ENCODE measurements around the gene RD3L. TPM values are rescaled to one million over a fixed set of nuclear protein-coding genes. Genes with fewer than 3 reads are reported as not detected.

RD3L gene
- total RNA-seq (2014; rRNA removed) (not detected in 2 replicates), Bru-seq, nascent RNA (not detected), BruChase-seq, experiment 1, labeled RNA remaining after a 6-hour chase (not detected), BruChase-seq, experiment 2, labeled RNA remaining after a 2-hour chase (not detected)
- long read RNA-seq = 0 reads

DNA sequence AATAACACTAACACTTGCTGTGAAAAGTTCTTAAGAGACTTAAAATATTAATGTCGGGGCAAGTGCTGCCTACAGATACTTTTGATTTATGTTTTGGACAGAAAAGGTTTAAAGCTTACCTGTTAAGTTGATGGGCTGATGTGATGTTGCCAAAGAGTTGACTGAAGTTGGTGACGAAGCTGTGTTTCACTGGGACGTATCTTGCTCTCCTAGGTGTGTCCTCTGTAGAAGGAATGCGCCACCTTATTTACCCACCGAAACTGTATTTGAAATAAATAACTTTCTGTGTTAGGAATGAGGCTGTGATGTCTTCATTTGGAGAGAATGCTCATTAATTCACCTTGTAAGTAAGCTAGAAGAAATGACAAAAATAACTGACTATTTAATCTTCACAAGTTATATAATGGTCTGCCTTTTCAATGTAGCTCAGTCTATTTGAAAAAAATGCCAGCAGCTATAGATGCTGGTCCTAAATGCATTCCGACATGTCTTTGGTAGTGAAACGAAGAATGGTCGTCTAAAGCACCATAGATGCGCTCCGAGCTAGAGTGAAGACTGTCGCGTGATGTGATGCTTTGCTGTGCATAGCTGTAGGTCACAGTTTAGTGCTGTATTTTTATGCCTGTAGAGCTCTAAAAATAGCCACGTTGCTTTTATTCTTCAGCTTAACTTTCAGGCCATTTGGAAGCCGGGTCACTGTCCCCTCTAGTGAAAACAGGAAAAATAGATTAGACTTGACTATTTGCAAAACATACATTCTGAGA, at the start of gene RD3L:
Gene RD3L, minus strand, starts transcription at position 557 of the 764 bp plus-strand sequence. CDS start 834 bp downstream, outside the sequence.
- CTCF ChIA-PET = no interaction called here
- DNase-seq = no peak
- H3K9me2 ChIP-seq (replicated peaks; ENCODE audit: low read length) = no peaks in the 10 kb centered on the region

DNA sequence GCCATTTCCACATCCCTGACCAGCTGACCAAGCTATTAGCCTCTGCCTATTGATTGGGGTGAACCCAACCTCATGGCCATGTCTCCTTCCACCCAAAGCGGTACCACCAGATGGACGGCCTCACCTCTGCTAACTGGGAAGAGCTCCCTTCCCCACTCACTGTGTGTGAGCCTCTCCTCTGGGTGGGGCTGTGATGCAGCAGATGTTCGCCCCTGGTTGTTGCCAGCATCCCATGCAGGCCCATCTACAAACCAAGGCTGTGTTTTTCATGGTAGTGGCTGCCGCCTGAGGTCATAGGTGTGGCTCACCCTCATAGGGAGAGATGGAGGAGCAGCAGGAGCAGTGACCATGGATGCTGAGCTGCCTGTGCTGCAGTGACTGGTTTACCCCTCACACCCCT, 47.6 kb upstream of the RD3L start:
- H3K27ac ChIP-seq (ENCODE audit: low read length) = no peak overlapping the region
- TF ChIP-seq EZH2phosphoT487 (IDR thresholded peaks at IDR 0.05; ENCODE audit: borderline replicate concordance, low read length) (no peak), EZH2 (IDR thresholded peaks at IDR 0.05; ENCODE audit: low read length, unreplicated experiment) (no peak)
- TF ChIP-seq, protein P1, sequence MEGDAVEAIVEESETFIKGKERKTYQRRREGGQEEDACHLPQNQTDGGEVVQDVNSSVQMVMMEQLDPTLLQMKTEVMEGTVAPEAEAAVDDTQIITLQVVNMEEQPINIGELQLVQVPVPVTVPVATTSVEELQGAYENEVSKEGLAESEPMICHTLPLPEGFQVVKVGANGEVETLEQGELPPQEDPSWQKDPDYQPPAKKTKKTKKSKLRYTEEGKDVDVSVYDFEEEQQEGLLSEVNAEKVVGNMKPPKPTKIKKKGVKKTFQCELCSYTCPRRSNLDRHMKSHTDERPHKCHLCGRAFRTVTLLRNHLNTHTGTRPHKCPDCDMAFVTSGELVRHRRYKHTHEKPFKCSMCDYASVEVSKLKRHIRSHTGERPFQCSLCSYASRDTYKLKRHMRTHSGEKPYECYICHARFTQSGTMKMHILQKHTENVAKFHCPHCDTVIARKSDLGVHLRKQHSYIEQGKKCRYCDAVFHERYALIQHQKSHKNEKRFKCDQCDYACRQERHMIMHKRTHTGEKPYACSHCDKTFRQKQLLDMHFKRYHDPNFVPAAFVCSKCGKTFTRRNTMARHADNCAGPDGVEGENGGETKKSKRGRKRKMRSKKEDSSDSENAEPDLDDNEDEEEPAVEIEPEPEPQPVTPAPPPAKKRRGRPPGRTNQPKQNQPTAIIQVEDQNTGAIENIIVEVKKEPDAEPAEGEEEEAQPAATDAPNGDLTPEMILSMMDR (conservative IDR thresholded peaks at IDR 0.05; ENCODE audit: low read depth, low read length) = no peak
- no peak overlapping the region for H3K4me3 ChIP-seq (ENCODE audit: low read length)
- ATAC-seq (no peak), DNase-seq (no peak)
- H3K9me3 ChIP-seq (ENCODE audit: low read length) = no peaks in the 10 kb centered on the region; the same call in 1 of the 2 replicates
- no TSS peak for BruUV-seq (replicated peaks)
- ChIA-PET POLR2A (ENCODE audit: unreplicated experiment) (no interaction called here), CTCF (no interaction called here)
- no peaks in the 10 kb centered on the region for H3K27me3 ChIP-seq (ENCODE audit: low read length)
- no peaks in the 10 kb centered on the region for H3K36me3 ChIP-seq (ENCODE audit: low read depth, low read length)
- H2AFZ ChIP-seq (ENCODE audit: low read length) = no peak overlapping the region
- peaks cover 18% of the 10 kb centered on the region for H3K4me1 ChIP-seq (ENCODE audit: insufficient read depth, low read length)
- no peaks in the 10 kb centered on the region for H3F3A ChIP-seq (ENCODE audit: low read length, unreplicated experiment)
- no peak overlapping the region for H3K9ac ChIP-seq (ENCODE audit: low read length)
- intact Hi-C loops (cut with micrococcal nuclease) = no loop called here
- no peak overlapping the region for H3K4me2 ChIP-seq (ENCODE audit: low read length)
- no peaks in the 10 kb centered on the region for H4K20me1 ChIP-seq (ENCODE audit: low read length)
- H3K79me2 ChIP-seq (ENCODE audit: low read length) = no peaks in the 10 kb centered on the region
- no peaks in the 10 kb centered on the region for H3K9me2 ChIP-seq (replicated peaks; ENCODE audit: low read length)

More for the DNA sequence above, at the start of gene RD3L:
- H3K9ac ChIP-seq (ENCODE audit: low read length) = no peak within 1 kb of the TSS
- no peak within 1 kb of the TSS for H3K4me2 ChIP-seq (ENCODE audit: low read length)
- H3K27ac ChIP-seq (ENCODE audit: low read length) = no peak within 1 kb of the TSS
- H3K4me1 ChIP-seq (ENCODE audit: insufficient read depth, low read length) = no peaks in the 10 kb centered on the region
- intact Hi-C loops (cut with micrococcal nuclease) = no loop called here
- BruUV-seq (replicated peaks) = no TSS peak
- H2AFZ ChIP-seq (ENCODE audit: low read length) = no peak within 1 kb of the TSS
- H3F3A ChIP-seq (ENCODE audit: low read length, unreplicated experiment) = no peaks in the 10 kb centered on the region
- POLR2A ChIA-PET (ENCODE audit: unreplicated experiment) = no interaction called here
- H3K36me3 ChIP-seq (ENCODE audit: low read depth, low read length) = no peaks in the 10 kb centered on the region
- peaks cover 73% of the 10 kb centered on the region for H3K27me3 ChIP-seq (ENCODE audit: low read length)
- no peaks in the 10 kb centered on the region for H3K79me2 ChIP-seq (ENCODE audit: low read length)
- no peaks in the 10 kb centered on the region for H4K20me1 ChIP-seq (ENCODE audit: low read length)
- no peak within 1 kb of the TSS for H3K4me3 ChIP-seq (ENCODE audit: low read length)
- TF ChIP-seq, protein P1 (conservative IDR thresholded peaks at IDR 0.05; ENCODE audit: low read depth, low read length) = no peak
- no peak for TF ChIP-seq EZH2phosphoT487 (IDR thresholded peaks at IDR 0.05; ENCODE audit: borderline replicate concordance, low read length)
- ATAC-seq = no peak
- H3K9me3 ChIP-seq (ENCODE audit: low read length) = 0 out of 2 replicates have a peak, but pooled peaks cover 4% of the 10 kb centered on the region

DNA sequence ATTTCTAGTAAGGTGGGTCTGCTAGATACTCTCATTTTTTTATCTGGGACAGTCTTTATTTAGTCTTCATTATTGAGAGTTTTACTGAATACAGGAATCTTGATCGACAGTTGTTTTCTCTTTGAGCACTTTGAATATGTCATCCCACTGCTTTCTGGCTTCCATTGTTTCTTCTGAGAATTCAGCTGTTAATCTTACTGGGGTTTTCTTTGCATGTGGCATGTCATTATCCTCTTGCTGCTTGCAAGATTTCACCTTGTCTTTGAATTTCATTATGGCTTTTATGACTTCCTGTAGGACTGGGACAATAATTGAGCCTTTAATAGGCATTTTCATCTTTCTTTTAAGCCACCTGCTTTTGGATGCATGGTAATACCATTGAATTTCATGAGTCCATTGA, 46.7 kb upstream of the RD3L start:
- H3K9ac ChIP-seq (ENCODE audit: low read length) = no peak overlapping the region
- DNase-seq = no peak
- ATAC-seq = no peak
- ChIA-PET CTCF (no interaction called here), POLR2A (ENCODE audit: unreplicated experiment) (no interaction called here)
- H3K9me2 ChIP-seq (replicated peaks; ENCODE audit: low read length) = no peaks in the 10 kb centered on the region
- TF ChIP-seq EZH2 (IDR thresholded peaks at IDR 0.05; ENCODE audit: low read length, unreplicated experiment) (no peak), EZH2phosphoT487 (IDR thresholded peaks at IDR 0.05; ENCODE audit: borderline replicate concordance, low read length) (no peak)
- TF ChIP-seq, protein P1 (conservative IDR thresholded peaks at IDR 0.05; ENCODE audit: low read depth, low read length) = no peak
- no peak overlapping the region for H3K4me2 ChIP-seq (ENCODE audit: low read length)
- H4K20me1 ChIP-seq (ENCODE audit: low read length) = no peaks in the 10 kb centered on the region
- intact Hi-C loops (cut with micrococcal nuclease) = no loop called here
- H3K4me1 ChIP-seq (ENCODE audit: insufficient read depth, low read length) = peaks cover 11% of the 10 kb centered on the region
- H3K27me3 ChIP-seq (ENCODE audit: low read length) = no peaks in the 10 kb centered on the region
- no peaks in the 10 kb centered on the region for H3K79me2 ChIP-seq (ENCODE audit: low read length)
- no peak overlapping the region for H3K4me3 ChIP-seq (ENCODE audit: low read length)
- H3K27ac ChIP-seq (ENCODE audit: low read length) = no peak overlapping the region
- no peaks in the 10 kb centered on the region for H3K36me3 ChIP-seq (ENCODE audit: low read depth, low read length)
- H3F3A ChIP-seq (ENCODE audit: low read length, unreplicated experiment) = no peaks in the 10 kb centered on the region
- H3K9me3 ChIP-seq (ENCODE audit: low read length) = no peaks in the 10 kb centered on the region; the same call in 1 of the 2 replicates
- no peak overlapping the region for H2AFZ ChIP-seq (ENCODE audit: low read length)
- BruUV-seq (replicated peaks) = no TSS peak
